GM21515 (cell line): ENCODE data around the gene TINCR.
"Not testable (repeated sequence)": the region's sequence is repeated elsewhere in the genome, so short reads cannot be mapped to it uniquely, and the experiment has no call there.

Source experiments
- ATAC-seq: cut with Tn5 transposase; IDR thresholded peaks from one replicate; pipeline ENCODE4 v1.9.1; 2021; ENCODE audit not compliant: unreplicated experiment

The TINCR gene

DNA sequence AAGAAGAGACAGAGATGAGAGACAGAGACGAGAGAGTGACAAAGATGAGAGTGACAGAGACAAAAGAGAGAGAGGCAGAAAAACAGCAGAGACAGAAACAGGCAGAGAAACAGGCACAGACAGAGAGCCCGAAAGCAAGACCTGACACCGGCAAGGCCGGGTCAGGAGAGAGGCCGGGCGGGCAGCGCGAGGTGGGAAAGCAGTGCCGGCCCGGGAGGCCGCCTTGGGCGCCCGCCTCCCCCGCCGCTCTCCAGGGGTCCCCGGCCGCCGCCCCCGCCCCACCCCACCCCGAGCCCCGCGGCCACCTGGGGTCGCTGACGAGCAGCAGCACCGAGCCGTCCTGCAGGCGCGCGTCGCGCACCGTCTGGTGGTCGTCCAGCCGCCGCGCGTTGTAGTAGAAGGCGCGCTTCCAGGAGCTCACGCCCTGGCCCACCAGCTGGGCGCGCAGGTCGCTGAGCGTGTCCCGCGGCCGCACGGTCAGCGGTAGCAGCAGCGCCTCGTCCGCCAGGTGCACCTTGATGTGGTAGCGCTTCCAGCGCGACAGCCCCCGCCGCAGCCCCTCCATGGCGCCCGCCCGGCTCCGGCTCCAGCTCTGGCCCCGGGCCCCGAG lies at the start of gene TINCR:
Gene TINCR, minus strand, starts transcription at position 594 of the 610 bp plus-strand sequence.
- ATAC-seq, result no peak

DNA sequence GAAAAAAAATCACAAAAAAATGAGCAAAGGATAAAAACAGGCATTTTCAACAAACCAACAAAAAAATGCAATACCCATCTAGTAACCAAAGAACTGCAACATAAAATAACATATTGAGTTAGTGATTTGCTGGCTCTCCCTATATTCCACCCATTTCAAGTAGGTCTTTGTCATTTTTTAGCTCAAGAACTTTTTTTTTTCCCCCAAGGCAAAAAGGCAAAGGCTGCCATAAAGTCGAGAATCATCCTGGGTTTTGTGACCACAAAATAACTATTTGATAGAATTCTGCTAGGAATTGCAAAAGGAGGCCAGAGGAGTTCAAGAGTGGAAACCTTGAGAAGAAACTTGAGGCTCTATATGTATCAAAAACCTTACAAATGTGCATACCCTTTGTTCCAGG lies 49.3 kb upstream of the TINCR start:
- no peak for ATAC-seq

DNA sequence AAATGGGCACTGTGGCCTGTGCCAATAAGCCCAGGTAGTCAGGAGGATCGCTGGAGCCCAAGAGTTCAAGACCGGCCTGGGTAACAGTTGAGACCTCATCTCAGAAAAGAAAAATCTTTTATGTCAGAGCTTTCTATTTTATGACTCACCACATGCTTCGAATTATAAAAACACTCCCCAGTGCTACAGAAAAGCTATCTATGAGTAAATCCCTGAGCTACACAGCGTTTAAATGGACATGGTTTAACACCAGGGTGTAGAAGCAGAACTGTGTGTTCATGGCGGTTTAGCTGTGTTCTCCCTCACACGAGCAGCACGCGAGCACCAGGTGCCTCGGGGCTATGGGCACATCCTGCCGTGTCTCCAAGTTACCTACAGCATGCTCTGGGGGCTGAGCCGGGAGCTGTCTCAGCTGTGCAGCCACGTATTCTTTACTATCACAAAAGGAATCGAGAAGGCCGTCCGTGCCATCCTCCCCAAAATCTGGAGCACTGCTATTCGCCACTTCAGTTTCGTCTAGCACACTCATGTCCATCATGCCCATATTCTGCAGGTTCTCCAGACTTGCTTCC lies 48.1 kb upstream of the TINCR start:
- no peak for ATAC-seq

DNA sequence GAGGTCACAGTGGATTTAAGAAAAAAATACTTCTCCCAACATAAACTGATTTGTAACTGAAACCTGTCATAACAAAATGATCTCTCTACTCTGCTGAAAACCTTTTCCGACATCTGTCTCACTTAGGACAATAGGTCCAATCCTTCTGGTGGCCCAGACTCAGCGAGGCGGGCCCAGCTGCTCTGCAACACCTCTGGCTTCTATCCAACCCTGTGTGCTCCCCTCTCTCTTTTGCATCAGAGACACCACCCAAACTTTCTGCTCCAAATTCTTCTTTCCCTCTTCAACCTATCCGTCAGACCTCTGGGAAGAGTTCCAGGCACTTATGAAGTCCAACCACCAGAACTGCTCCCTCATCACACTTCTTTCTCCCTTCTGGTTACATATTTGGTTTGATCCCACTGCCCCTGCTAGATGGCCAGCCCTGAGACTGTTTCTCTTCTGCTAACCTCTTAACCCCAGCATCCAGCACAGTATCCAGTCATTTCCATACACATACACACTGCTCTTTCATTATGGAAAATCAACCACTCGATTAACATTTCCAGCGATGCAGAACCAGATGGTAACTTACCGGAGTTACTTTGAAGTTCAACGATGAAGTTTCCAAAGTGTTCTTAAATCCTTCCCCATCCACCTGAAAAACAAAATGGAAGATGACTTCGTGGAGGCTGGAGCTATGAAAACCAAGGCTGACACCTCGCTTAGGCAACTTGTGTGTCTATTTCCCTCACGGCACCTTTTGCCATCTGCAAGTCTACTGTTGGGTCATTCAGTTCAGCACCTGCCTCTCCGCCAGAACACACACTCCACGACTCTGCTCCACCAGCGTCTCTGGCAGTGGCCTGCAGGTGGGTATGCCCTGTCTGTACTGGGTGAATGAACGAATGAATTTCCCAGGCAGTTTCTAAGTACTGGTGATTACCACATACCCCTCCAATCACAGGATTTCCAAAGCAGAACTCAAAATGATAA lies 45.4 kb upstream of the TINCR start:
- no peak for ATAC-seq

DNA sequence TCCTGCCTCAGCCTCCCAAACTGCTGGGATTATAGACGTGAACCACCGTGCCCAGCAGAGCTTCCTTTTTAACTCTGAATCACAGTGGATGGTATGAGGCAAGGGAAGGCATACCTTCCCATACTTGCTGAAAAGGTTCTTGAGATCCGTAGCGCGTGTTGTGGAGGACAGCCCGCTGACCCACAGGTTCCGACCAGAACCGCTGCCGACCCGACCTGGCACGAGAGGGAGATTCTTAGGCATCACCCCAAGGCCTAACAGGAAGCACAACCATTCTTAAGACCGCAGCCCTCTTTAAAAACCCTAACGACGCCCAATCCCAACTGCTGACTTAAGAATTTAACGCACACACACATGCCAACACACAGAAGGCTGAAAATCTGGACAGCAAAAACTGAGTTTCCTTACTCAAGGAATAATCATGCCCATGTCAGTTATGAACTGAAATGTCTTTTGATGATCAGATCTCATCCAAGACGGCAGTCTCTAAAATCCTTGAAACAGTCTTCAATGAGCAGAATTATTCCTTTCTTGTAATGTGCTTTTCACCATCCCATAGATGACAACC lies 42.2 kb upstream of the TINCR start:
- ATAC-seq, result no peak

DNA sequence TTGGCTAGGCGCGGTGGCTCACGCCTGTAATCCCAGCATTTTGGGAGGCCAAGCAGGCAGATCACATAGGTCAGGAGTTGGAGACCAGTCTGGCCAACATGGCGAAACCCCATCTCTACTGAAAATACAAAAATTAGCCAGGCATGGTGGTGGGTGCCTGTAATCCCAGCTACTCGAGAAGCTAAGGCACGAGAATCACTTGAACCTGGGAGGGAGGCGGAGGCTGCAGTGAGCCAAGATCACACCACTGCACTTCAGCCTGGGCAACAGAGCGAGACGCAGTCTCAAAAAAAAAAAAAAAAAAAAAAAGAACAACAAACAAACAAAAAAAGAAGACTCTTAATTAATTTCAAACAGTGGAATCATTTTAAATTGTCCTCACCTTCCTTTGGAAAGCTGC lies 41.0 kb upstream of the TINCR start:
- not testable (repeated sequence) for ATAC-seq

DNA sequence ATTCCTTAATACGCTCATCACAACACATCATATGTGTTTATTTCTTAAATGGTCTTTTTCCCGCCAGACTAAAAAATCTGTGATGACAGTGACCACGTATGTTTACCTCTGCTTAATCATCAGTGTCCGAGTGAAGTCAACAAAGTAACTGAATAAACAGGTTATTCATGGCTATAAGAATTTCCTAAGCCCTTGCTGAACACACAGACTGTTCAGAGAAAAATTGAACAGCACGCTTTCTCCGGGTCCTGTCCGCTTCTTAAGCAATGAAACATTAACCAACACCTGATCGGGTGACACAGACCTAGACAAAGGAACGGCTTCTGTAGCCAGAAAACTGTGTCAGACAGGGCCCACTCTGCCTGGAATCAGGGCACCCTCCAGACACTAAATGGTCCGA lies 40.5 kb upstream of the TINCR start:
- ATAC-seq, result no peak

DNA sequence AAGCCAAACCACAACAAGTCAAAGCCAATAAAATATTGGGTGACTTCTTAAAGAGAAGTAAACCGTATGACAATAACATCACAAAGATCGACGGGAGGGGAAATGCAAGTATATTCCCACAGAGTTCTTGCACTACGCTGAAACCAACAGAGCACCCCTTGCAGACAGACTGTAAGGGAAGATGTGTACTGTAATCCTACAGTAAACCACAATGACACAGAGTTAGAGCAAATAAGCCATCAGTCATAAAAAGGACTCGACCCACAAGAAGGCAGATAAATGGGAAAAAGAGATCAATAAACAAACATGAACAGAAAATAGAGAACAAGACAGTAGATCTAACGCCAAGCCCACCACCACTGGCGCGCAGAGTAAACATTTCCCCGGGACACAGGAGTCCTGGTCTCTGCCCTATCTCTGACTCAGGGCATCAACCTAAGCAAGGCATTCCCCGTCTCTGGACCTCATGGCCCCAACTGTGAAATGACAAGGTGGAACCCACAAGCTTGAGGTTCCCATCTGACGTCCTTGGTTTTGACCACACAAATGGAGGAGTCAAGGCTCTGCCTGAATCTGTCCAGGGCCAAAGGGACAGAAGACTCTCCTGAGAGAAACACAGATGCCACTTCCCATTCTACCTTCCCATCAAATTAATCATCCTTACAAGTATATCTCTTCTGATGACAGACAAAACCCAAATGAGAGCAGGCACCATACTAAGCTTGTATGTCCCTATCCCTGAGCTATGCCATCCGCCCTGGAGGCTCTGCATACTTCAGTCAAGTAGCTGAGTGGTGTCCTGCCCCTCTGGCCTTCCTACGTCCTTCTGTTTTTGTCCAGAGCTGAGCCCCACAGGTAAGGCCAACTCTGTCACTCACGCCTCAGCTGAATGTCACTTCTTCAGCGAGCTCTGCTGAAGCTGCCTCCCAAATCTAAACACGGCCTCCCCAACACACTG lies 39.8 kb upstream of the TINCR start:
- ATAC-seq, result no peak

DNA sequence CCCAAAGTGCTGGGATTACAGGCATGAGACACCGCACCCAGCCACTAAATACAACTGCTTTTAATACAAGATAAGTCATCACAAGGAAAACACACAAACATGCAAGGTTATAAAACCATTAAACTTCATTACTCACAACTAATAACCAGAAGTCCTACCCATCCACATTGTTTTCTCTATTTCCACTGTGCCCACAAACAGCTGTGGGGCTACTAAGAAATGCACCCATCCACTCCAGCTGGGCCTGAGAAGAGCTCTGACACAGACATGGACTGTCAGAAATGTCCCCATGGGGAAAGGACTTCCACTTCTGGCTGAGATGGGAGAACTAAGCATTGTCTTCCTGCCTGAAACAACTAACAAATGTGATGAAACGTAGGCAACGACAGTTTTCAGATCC lies 37.6 kb upstream of the TINCR start:
- ATAC-seq, result no peak

DNA sequence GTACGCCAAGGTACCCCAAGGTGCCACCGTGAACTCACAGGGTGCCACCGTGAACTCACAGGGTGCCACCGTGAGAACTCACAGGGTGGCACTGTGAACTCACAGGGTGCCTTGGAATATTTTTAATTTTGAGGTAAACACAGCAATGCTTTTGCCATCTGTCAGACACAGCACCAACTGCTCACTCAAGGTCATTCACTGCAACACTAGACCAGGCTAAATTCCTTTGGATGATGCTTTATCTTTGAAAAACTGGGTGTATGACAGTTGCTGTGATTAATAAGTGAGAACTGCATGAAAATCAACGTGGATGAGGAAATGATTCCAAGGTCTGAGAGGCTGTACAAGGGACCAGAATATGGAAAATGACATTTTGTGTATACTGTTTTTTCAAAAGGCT lies 35.9 kb upstream of the TINCR start:
- ATAC-seq, result no peak

DNA sequence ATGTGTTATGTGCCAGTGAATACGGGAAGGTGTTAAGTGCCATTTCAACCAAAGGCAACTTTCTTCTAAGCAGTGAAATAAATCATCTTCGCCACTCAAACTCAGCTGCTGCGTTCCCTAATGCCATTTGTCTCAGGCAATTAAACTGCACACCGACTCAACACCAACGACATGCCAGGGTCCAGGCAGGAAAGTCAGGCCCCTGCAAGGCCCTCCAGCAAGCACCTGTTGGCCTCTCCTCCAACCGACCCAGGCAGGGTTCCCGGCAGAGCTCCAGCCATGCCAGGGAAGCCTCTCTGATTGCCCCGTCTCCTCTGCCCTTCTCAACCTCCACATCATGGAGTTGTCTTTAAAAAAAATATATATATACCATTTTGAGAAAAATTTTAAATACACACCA lies 33.0 kb upstream of the TINCR start:
- ATAC-seq, result no peak

DNA sequence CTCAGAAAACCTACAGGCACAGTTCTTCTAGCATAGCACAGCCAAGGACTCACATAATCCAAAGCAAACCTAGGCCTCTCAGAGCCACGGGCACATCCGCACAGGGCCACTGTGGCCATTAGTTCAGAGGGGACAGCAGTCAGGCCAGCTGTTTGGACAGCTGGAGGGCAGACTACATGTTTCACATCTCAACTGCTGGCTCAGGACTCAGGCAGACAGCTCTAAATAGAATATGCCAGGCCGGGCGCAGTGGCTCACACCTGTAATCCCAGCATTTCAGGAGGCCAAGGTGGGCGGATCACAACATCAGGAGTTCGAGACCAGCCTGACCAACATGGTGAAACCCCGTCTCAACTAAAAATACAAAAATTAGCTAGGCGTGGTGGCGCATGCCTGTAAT lies 28.0 kb upstream of the TINCR start:
- no peak for ATAC-seq

DNA sequence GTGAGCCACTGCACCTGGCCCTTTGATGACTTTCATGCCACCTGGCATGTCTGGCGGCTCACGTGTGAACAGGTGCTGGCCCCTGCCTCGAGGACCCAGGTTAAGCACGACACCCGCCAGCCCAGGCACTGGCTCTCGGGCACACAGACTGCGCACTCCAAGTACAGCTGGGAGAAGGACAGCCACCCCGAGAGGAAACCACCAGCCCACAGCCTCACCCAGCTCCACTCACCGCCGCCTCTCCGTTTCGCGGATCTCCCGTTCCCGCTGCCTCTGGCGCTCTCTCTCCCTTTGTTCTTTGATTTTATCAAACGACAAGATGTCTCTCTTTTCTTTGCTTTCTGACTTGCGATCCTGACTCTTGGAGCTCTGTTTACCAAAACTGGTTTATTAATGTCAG lies 27.4 kb upstream of the TINCR start:
- ATAC-seq, result no peak

DNA sequence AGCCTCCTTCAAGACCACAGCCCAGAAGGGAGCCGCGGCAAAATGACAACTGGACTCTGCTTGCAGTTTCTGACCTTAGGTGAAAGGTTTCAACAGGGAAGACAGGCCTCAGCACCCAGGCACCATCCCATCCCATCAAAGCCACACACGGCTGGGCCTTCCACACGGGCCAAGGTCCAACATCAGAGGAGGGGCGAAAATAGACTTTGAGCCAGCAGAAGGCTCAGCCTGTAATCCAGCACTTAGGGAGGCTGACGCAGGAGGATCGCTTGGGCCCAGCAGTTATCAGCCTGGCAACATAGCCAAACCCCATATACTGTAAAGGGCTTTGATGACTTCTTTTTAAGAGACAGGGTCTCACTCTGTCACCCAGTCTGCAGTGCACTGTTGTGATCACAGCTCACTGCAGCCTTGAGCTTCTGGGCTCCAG lies 26.8 kb upstream of the TINCR start:
- no peak for ATAC-seq

DNA sequence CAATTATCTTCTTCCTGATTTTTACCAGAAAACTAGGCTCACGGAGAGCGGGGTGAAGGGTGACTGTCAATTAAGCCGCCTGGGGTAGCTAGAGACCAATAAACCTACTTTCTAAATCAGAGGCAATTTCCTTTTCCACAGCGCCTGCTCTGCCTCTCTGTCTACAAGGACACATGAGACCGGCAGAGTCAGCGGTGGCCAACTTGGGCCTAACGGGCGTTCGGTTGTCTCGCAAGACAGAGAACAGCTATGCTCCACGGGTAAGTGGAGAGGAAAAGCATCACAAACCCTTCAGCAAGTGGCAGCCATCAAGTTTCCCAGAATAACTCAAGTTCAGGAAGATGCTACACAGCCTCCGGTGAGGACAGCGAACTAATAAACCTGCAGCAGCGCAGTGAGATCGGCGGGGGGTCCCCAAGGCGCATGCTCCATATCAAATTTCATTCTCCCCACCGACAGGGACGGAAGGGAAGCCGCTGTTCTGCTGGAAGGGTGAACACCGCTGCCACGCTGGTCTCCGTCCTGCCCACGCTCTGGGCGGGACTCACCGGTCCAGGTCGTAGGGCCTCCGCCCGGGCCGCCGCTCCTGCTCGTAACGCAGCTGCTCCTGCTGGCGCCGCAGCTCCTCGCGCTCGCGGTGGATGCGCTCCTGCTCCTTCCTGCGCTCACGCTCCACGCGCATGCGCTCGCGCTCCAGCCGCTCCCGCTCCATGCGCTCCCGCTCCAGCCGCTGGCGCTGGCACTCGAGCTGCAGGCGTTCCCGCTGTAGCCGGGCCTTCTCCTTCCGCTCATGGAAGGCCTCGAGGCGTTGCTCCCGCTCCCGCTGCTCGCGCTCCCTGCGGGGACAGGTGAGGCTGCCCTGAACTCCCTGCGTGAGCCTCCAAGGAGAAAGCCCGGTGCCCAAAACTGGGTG lies 25.8 kb upstream of the TINCR start:
- ATAC-seq, result no peak

DNA sequence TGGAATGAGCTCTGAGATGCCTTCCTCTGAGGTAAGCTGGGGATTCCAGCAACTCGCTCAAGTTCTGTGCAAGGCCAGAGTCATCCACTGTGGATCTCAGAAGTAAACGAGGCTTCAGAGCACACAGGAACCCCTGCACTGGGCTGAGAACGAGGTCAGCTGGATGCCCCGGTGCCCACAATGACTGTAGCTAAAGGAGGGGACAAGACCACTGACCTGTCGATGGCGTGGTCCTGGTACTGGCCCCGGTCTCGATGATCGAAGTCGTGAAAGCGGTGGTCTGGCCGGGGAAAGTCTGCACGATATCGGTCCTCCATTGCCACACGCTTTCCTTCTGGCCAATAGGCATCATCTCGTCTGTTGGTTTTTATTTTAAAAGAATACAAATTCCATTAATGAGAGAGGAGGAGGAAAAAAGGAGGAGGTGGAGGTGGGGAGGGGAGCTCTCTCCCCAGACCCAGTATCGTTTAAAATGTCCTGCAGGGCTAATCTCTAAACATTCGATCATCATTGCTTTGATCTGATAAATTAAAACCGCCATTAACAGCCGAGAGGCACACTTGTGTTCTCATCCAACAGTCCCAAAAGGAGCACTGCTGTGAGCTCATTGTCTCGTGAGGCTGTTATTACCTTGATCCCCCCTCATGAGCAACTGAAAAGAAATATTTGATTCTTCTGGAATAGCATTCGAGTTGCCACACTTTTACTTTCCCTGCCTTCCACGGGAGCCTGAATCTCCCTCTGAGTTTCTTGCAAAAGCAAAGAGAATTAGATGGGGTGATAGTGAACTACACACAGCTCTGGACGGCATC lies 25.0 kb upstream of the TINCR start:
- no peak for ATAC-seq

DNA sequence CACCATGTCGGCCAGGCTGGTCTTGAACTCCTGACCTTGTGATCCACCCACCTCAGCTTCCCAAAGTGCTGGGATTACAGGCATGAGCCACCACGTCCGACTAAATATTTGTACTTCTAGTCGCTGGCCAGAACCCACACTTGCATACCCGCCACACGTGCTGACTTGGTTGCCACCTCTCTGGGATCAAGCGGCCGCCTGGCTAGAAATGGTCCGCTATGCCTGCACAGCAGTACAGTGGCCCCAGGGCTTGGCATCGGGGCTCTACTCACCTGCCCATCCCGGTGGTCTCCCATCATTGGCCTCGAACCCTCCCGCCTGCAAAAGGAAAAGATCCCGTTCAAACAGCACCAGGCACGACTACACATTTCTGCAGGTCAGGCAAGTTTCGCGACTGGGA lies 23.7 kb upstream of the TINCR start:
- ATAC-seq, result no peak

DNA sequence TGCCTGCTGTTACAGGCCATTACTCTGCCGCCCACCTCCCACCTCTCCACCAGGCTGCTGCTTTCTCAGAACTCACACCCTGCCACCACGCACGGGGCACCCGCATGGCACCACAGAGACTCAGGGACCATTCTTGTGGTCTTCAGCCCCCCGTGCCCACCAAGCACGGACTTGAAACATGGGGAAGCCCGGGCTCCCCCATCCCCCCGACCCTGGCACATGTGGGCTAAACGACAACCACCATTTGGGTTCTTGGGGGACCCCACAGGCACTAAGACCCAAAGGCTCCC lies 23.1 kb upstream of the TINCR start:
- ATAC-seq, result no peak
